GM19238 (cell line): ENCODE measurements around the gene TMEM270.
A peak's percentile ranks its signal among the peaks of the same experiment; 100 is the strongest.
"Not testable (repeated sequence)": the region's sequence is repeated elsewhere in the genome, so short reads cannot be mapped to it uniquely, and the experiment has no call there.

Experiments used
- DNase-seq: peaks from one replicate; pipeline ENCODE4 v3.0.0; 2011; ENCODE audit warnings: low spot score; ENCODE audit not compliant: insufficient read length

The TMEM270 gene

GRCh38 chr7:73860859-73861258, at the start of gene TMEM270:
TMEM270 (plus strand) TSS chr7:73861159; CDS start chr7:73861195, 36 bp downstream.
- no peak for DNase-seq

GRCh38 chr7:73811760-73812168, 49.2 kb upstream of the TMEM270 start:
- DNase-seq: peak; percentile 49

GRCh38 chr7:73812996-73813395, 48.0 kb upstream of the TMEM270 start:
- DNase-seq: no peak

- DNase-seq: no peak
Observed at GRCh38 chr7:73815436-73815835, 45.5 kb upstream of the TMEM270 start.

GRCh38 chr7:73817121-73817520, 43.8 kb upstream of the TMEM270 start:
- DNase-seq: no peak

- DNase-seq: no peak
Observed at GRCh38 chr7:73820013-73820412, 40.9 kb upstream of the TMEM270 start.

GRCh38 chr7:73821597-73822285, 39.2 kb upstream of the TMEM270 start:
- not testable (repeated sequence) for DNase-seq

GRCh38 chr7:73822319-73823173, 38.4 kb upstream of the TMEM270 start:
- no peak for DNase-seq

- DNase-seq: no peak
Observed at GRCh38 chr7:73823257-73823656, 37.7 kb upstream of the TMEM270 start.

GRCh38 chr7:73823873-73824592, 36.9 kb upstream of the TMEM270 start:
- DNase-seq: no peak

GRCh38 chr7:73824986-73825385, 36.0 kb upstream of the TMEM270 start:
- DNase-seq: no peak

- no peak for DNase-seq
Observed at GRCh38 chr7:73827567-73828106, 33.3 kb upstream of the TMEM270 start.

GRCh38 chr7:73828107-73828803, 32.7 kb upstream of the TMEM270 start:
- no peak for DNase-seq

- DNase-seq: no peak
Observed at GRCh38 chr7:73828972-73829371, 32.0 kb upstream of the TMEM270 start.

- DNase-seq: no peak
Observed at GRCh38 chr7:73829505-73829904, 31.5 kb upstream of the TMEM270 start.

- DNase-seq: no peak
Observed at GRCh38 chr7:73829921-73830680, 30.9 kb upstream of the TMEM270 start.

GRCh38 chr7:73830681-73831583, 30.0 kb upstream of the TMEM270 start, which contains the start of gene CLDN4:
CLDN4 (plus strand) TSS chr7:73830996; CDS start chr7:73831202, 206 bp downstream.
- no peak for DNase-seq

- DNase-seq: no peak
Observed at GRCh38 chr7:73831584-73831833, 29.4 kb upstream of the TMEM270 start.

GRCh38 chr7:73831834-73832651, 28.9 kb upstream of the TMEM270 start:
- no peak for DNase-seq
